Neural cell (in vitro differentiated cells): ENCODE results near the gene CNKSR1.

Source experiments
- CTCF ChIP-seq: fragments of 450-650 bp; IDR thresholded peaks from 2 replicates; pipeline ENCODE4 v1.5.1; 2014; ENCODE audit warnings: antibody characterized with exemption, mild to moderate bottlenecking, moderate library complexity; ENCODE audit not compliant: poor library complexity, severe bottlenecking
- EP300 ChIP-seq: fragments of 450-650 bp; conservative IDR thresholded peaks from 2 replicates; pipeline ENCODE4 v1.6.1; 2014; ENCODE audit warnings: antibody characterized with exemption, mild to moderate bottlenecking, moderate library complexity; ENCODE audit not compliant: poor library complexity, severe bottlenecking
- EZH2 ChIP-seq: fragments of 200-600, 300-800 bp; shearing (Covaris generic), sonication (generic); IDR thresholded peaks from 2 replicates; pipeline ENCODE4 v1.6.1; 2014; ENCODE audit warnings: antibody characterized with exemption, low read length, borderline replicate concordance, mild to moderate bottlenecking; ENCODE audit not compliant: insufficient read depth, poor library complexity, severe bottlenecking
- MXI1 ChIP-seq: fragments of 450-650 bp; conservative IDR thresholded peaks from 2 replicates; pipeline ENCODE4 v1.6.1; 2014; ENCODE audit warnings: antibody characterized with exemption, mild to moderate bottlenecking; ENCODE audit not compliant: poor library complexity, severe bottlenecking
- POLR2AphosphoS5 ChIP-seq: IDR thresholded peaks from 2 replicates; pipeline ENCODE4 v1.6.1; 2012
- RAD21 ChIP-seq: fragments of 450-650 bp; conservative IDR thresholded peaks from 2 replicates; pipeline ENCODE4 v1.6.1; 2014; ENCODE audit warnings: antibody characterized with exemption, mild to moderate bottlenecking, moderate library complexity
- SMC3 ChIP-seq: fragments of 450-650 bp; conservative IDR thresholded peaks from 2 replicates; pipeline ENCODE4 v1.6.1; 2014; ENCODE audit warnings: antibody characterized with exemption, mild to moderate bottlenecking, moderate library complexity; ENCODE audit not compliant: poor library complexity
- TAF1 ChIP-seq: IDR thresholded peaks from 2 replicates; pipeline ENCODE4 v1.6.1; 2012; ENCODE audit warnings: low read depth
- TF ChIP-seq, protein P1 (sequence below): IDR thresholded peaks from 2 replicates; pipeline ENCODE4 v1.6.1; 2012; ENCODE audit warnings: borderline replicate concordance

DNA sequence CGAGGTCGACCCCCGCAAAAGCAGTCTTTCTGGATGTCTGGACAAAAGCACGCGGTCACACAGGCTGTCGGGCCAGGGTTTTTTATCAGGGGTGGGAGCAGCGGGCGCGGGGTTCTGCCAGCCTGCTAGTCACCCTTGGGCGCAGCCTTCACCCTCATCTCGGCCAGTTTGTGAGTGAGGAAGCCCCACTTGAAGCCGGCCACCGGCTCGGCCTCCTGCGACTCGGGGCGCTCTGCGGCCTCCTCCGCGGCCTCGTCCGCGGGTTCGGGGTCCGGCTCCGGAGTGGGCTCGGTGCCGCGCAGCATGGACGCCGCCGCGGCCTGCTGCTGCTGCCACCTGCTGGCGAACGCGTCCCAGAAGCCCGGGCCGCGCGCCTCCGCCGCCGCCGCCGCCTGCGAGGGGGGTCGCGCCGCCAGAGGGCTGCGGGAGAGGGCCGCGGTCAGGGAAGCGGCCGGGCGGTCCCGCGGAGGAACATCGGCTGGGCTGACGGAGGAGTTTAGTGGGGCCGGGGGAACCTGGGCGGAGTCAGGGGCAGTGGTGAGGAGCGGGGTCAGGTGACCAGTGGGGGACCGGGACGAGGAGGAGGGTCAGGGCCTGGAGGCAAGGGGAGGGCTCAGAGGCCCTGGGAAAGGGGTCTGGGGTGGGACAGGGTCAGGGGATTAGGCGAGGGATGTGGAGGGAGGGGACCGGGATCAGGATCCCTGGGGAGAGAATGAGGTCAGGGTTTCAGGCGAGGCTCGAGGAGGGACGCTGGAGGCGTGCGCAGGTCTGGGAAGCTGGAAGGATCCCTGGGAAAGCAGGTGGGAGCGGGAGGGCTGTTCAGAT is 13.0 kb upstream of the CNKSR1 start:
- TF ChIP-seq, protein P1, sequence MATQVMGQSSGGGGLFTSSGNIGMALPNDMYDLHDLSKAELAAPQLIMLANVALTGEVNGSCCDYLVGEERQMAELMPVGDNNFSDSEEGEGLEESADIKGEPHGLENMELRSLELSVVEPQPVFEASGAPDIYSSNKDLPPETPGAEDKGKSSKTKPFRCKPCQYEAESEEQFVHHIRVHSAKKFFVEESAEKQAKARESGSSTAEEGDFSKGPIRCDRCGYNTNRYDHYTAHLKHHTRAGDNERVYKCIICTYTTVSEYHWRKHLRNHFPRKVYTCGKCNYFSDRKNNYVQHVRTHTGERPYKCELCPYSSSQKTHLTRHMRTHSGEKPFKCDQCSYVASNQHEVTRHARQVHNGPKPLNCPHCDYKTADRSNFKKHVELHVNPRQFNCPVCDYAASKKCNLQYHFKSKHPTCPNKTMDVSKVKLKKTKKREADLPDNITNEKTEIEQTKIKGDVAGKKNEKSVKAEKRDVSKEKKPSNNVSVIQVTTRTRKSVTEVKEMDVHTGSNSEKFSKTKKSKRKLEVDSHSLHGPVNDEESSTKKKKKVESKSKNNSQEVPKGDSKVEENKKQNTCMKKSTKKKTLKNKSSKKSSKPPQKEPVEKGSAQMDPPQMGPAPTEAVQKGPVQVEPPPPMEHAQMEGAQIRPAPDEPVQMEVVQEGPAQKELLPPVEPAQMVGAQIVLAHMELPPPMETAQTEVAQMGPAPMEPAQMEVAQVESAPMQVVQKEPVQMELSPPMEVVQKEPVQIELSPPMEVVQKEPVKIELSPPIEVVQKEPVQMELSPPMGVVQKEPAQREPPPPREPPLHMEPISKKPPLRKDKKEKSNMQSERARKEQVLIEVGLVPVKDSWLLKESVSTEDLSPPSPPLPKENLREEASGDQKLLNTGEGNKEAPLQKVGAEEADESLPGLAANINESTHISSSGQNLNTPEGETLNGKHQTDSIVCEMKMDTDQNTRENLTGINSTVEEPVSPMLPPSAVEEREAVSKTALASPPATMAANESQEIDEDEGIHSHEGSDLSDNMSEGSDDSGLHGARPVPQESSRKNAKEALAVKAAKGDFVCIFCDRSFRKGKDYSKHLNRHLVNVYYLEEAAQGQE, result no peak
- TF ChIP-seq CTCF (peak; percentile 89), EP300 (no peak), RAD21 (peak; percentile 65), POLR2AphosphoS5 (peak; percentile 7), EZH2 (no peak), MXI1 (no peak), TAF1 (no peak), SMC3 (peak; percentile 79)
